SK-N-MC (cell line): ENCODE data around the gene SPSB3.

Source experiments
- EZH2 ChIP-seq: fragments of 200-600 bp; sonication (generic); IDR thresholded peaks from one replicate; pipeline ENCODE4 v1.6.1; 2017; ENCODE audit warnings: antibody characterized with exemption
- POLR2AphosphoS5 ChIP-seq: IDR thresholded peaks from 2 replicates; pipeline ENCODE4 v1.6.1; 2012; ENCODE audit warnings: mild to moderate bottlenecking, low read depth, low read length, borderline replicate concordance

- TF ChIP-seq EZH2 (no peak), POLR2AphosphoS5 (no peak)
Observed at GRCh38 chr16:1766231-1766630, 16.1 kb downstream of the SPSB3 start.
